ENCODE data around the gene SIGLEC8. TPM values are rescaled to one million over a fixed set of nuclear protein-coding genes. Genes with fewer than 3 reads are reported as not detected.

SIGLEC8 gene
- total RNA-seq, 1 donor from 2014 or later: not detected

GRCh38 chr19:51491586-51491985 lies 33.3 kb upstream of the SIGLEC8 start:
- peak; percentile 56 for DNase-seq (ENCODE audit: extremely low spot score, unreplicated experiment)
- Mint-ChIP-seq H3K36me3 (ENCODE audit: unreplicated experiment) (no peaks in the 10 kb centered on the region), H3K4me3 (ENCODE audit: unreplicated experiment) (no peak overlapping the region), H3K9me3 (ENCODE audit: unreplicated experiment) (peaks cover 30% of the 10 kb centered on the region), H3K4me1 (ENCODE audit: unreplicated experiment) (no peaks in the 10 kb centered on the region), H3K27ac (ENCODE audit: unreplicated experiment) (no peak overlapping the region), H3K27me3 (ENCODE audit: unreplicated experiment) (no peaks in the 10 kb centered on the region)
- TF ChIP-seq CTCF (IDR thresholded peaks at IDR 0.05): no peak

- Mint-ChIP-seq H3K36me3 (ENCODE audit: unreplicated experiment) (no peaks in the 10 kb centered on the region), H3K4me3 (ENCODE audit: unreplicated experiment) (no peak overlapping the region), H3K27ac (ENCODE audit: unreplicated experiment) (no peak overlapping the region), H3K27me3 (ENCODE audit: unreplicated experiment) (no peaks in the 10 kb centered on the region), H3K9me3 (ENCODE audit: unreplicated experiment) (peaks cover 37% of the 10 kb centered on the region), H3K4me1 (ENCODE audit: unreplicated experiment) (no peaks in the 10 kb centered on the region)
- no peak for TF ChIP-seq CTCF (IDR thresholded peaks at IDR 0.05)
- peak; percentile 67 for DNase-seq (ENCODE audit: extremely low spot score, unreplicated experiment)
Measured at GRCh38 chr19:51490676-51491075, 32.4 kb upstream of the SIGLEC8 start.

- no peaks in the 10 kb centered on the region for H3K36me3 Mint-ChIP-seq (ENCODE audit: unreplicated experiment)
- H3K27ac Mint-ChIP-seq (ENCODE audit: unreplicated experiment): no peak overlapping the region
- TF ChIP-seq CTCF (IDR thresholded peaks at IDR 0.05): no peak
- H3K27me3 Mint-ChIP-seq (ENCODE audit: unreplicated experiment): no peaks in the 10 kb centered on the region
- no peaks in the 10 kb centered on the region for H3K4me1 Mint-ChIP-seq (ENCODE audit: unreplicated experiment)
- DNase-seq (ENCODE audit: extremely low spot score, unreplicated experiment): peak; percentile 15
- H3K4me3 Mint-ChIP-seq (ENCODE audit: unreplicated experiment): no peak overlapping the region
- peaks cover 46% of the 10 kb centered on the region for H3K9me3 Mint-ChIP-seq (ENCODE audit: unreplicated experiment)
Measured at GRCh38 chr19:51489113-51489512, 30.9 kb upstream of the SIGLEC8 start.

- H3K4me1 Mint-ChIP-seq (ENCODE audit: unreplicated experiment): no peaks in the 10 kb centered on the region
- TF ChIP-seq CTCF (IDR thresholded peaks at IDR 0.05): no peak
- H3K27ac Mint-ChIP-seq (ENCODE audit: unreplicated experiment): no peak overlapping the region
- H3K9me3 Mint-ChIP-seq (ENCODE audit: unreplicated experiment): peaks cover 43% of the 10 kb centered on the region
- no peaks in the 10 kb centered on the region for H3K36me3 Mint-ChIP-seq (ENCODE audit: unreplicated experiment)
- peak; percentile 63 for DNase-seq (ENCODE audit: extremely low spot score, unreplicated experiment)
- H3K4me3 Mint-ChIP-seq (ENCODE audit: unreplicated experiment): no peak overlapping the region
- no peaks in the 10 kb centered on the region for H3K27me3 Mint-ChIP-seq (ENCODE audit: unreplicated experiment)
Measured at GRCh38 chr19:51488491-51488890, 30.2 kb upstream of the SIGLEC8 start.

GRCh38 chr19:51485960-51486660 lies 27.9 kb upstream of the SIGLEC8 start:
- H3K27me3 Mint-ChIP-seq (ENCODE audit: unreplicated experiment): no peaks in the 10 kb centered on the region

More at GRCh38 chr19:51485960-51486660, 27.9 kb upstream of the SIGLEC8 start:
- H3K36me3 Mint-ChIP-seq (ENCODE audit: unreplicated experiment): no peaks in the 10 kb centered on the region
- peaks cover 39% of the 10 kb centered on the region for H3K9me3 Mint-ChIP-seq (ENCODE audit: unreplicated experiment)
- no peak overlapping the region for H3K4me3 Mint-ChIP-seq (ENCODE audit: unreplicated experiment)
- H3K4me1 Mint-ChIP-seq (ENCODE audit: unreplicated experiment): no peaks in the 10 kb centered on the region
- H3K27ac Mint-ChIP-seq (ENCODE audit: unreplicated experiment): no peak overlapping the region
- TF ChIP-seq CTCF (IDR thresholded peaks at IDR 0.05): no peak
- DNase-seq (ENCODE audit: extremely low spot score, unreplicated experiment): no peak
